GM12878 (cell line): ENCODE data around the gene HHAT. TPM values are rescaled to one million over a fixed set of nuclear protein-coding genes. Genes with fewer than 3 reads are reported as not detected.

Source experiments
- ATAC-seq: fragments of 200-7000 bp; cut with Tn5 transposase; 3 replicates; pipeline ENCODE4 v1.9.1; 2020; ENCODE audit warnings: mild to moderate bottlenecking, moderate library complexity
- BruUV-seq: library from RNA; stranded (reverse); fragments of 400-500 nt; replicated peaks from 2 replicates; lab custom pipeline; 2021; lab: Mats Ljungman, UMichigan
- CTCF ChIA-PET: fragments of 300-600 bp; sonication (Branson Sonifier 250); formaldehyde crosslinking; extraction: SDS; loops from one replicate; lab custom pipeline; 2021; ENCODE audit warnings: inconsistent platforms; lab: Yijun Ruan, JAX
- POLR2A ChIA-PET: fragments of 350-600 bp; formaldehyde crosslinking; extraction: SDS; loops from one replicate; lab custom pipeline; 2021; ENCODE audit warnings: inconsistent platforms; lab: Charles Lee
- RAD21 ChIA-PET: fragments of 300-600 bp; sonication (Branson Sonifier 250); formaldehyde crosslinking; loops from one replicate; lab custom pipeline; 2023; ENCODE audit warnings: antibody characterized with exemption; ENCODE audit not compliant: unreplicated experiment; lab: Charles Lee
- SMC1A ChIA-PET: fragments of 300-600 bp; sonication (Branson Sonifier 250); formaldehyde crosslinking; loops from one replicate; lab custom pipeline; 2023; ENCODE audit not compliant: unreplicated experiment, uncharacterized antibody; lab: Charles Lee
- DNase-seq: peaks from one replicate; pipeline ENCODE4 v3.0.0-alpha.2; 2011; ENCODE audit warnings: low read depth, low spot score
- FAIRE-seq: peaks from 3 replicates; lab custom pipeline; 2011; peaks lifted over from hg19 to GRCh38; lab: Jason Lieb, UNC
- H2AFZ ChIP-seq: 2 replicates; pipeline ENCODE4 v1.6.0; 2011; ENCODE audit warnings: low read depth, low read length, control low read depth; ENCODE audit not compliant: control insufficient read depth
- H3K27ac ChIP-seq: 2 replicates; pipeline ENCODE4 v1.5.1; 2011; ENCODE audit warnings: control low read depth; ENCODE audit not compliant: control insufficient read depth, insufficient read depth
- H3K27me3 ChIP-seq, 2 experiments: replicated peaks in 1 of 2; 2 replicates each; pipeline versions ENCODE4 v1.6.0 to v1.6.1; 2011; ENCODE audit warnings: low read length in 1 of 2; ENCODE audit not compliant: control insufficient read depth in 2 of 2, insufficient read depth in 2 of 2
- H3K36me3 ChIP-seq, 2 experiments: 2 replicates each; pipeline ENCODE4 v1.5.1; 2011; ENCODE audit warnings: low read length in 1 of 2; ENCODE audit not compliant: control insufficient read depth in 2 of 2, insufficient read depth in 2 of 2
- H3K4me1 ChIP-seq: 2 replicates; pipeline ENCODE4 v1.6.1; 2011; ENCODE audit warnings: mild to moderate bottlenecking, low read length, moderate library complexity, mixed read lengths; ENCODE audit not compliant: control insufficient read depth, insufficient read depth
- H3K4me2 ChIP-seq: 2 replicates; pipeline ENCODE4 v1.6.0; 2011; ENCODE audit warnings: control low read depth; ENCODE audit not compliant: control insufficient read depth, insufficient read depth
- H3K4me3 ChIP-seq: fragments of 200-600 bp; sonication (generic); 2 replicates; pipeline ENCODE4 v1.5.1; 2016
- H3K79me2 ChIP-seq: 2 replicates; pipeline ENCODE4 v1.6.0; 2011; ENCODE audit warnings: low read length; ENCODE audit not compliant: control insufficient read depth, insufficient read depth
- H3K9ac ChIP-seq: 2 replicates; pipeline ENCODE4 v1.8.0; 2011; ENCODE audit warnings: low read length, control low read depth, mixed read lengths; ENCODE audit not compliant: control insufficient read depth, insufficient read depth
- H3K9me3 ChIP-seq: replicated peaks from 3 replicates; pipeline ENCODE4 v1.5.1; 2011; ENCODE audit warnings: mild to moderate bottlenecking, low read length; ENCODE audit not compliant: control insufficient read depth, insufficient read depth
- H4K20me1 ChIP-seq: 2 replicates; pipeline ENCODE4 v1.6.0; 2011; ENCODE audit not compliant: control insufficient read depth, insufficient read depth
- ASH2L ChIP-seq: fragments of 300-600, 200-600 bp; sonication (generic); IDR thresholded peaks from 2 replicates; pipeline ENCODE4 v1.6.1; 2017; ENCODE audit warnings: low read depth, mild to moderate bottlenecking, borderline replicate concordance
- BACH1 ChIP-seq: fragments of 450-650 bp; IDR thresholded peaks from 2 replicates; pipeline ENCODE4 v1.6.1; 2017; ENCODE audit warnings: mild to moderate bottlenecking, borderline replicate concordance
- CHD1 ChIP-seq: IDR thresholded peaks from 2 replicates; pipeline ENCODE4 v1.6.1; 2012; ENCODE audit warnings: low read depth, low read length, improper control_type of control experiment
- EED ChIP-seq: sonication (generic); IDR thresholded peaks from 2 replicates; pipeline ENCODE4 v1.6.1; 2016; ENCODE audit warnings: antibody characterized with exemption, low read depth
- FOS ChIP-seq: IDR thresholded peaks from 3 replicates; pipeline ENCODE4 v1.6.1; 2011; ENCODE audit warnings: borderline replicate concordance; ENCODE audit not compliant: insufficient read length; ENCODE audit errors: extremely low read depth
- FOXM1 ChIP-seq: IDR thresholded peaks from 2 replicates; pipeline ENCODE4 v1.6.1; 2012; ENCODE audit warnings: low read depth, mild to moderate bottlenecking, inconsistent platforms, low read length, moderate library complexity
- HCFC1 ChIP-seq: fragments of 150-350 bp; IDR thresholded peaks from 2 replicates; pipeline ENCODE4 v1.6.1; 2014; ENCODE audit warnings: low read length
- MXI1 ChIP-seq: fragments of 150-350 bp; IDR thresholded peaks from 2 replicates; pipeline ENCODE4 v1.6.1; 2011; ENCODE audit warnings: low read depth, mild to moderate bottlenecking, inconsistent platforms, low read length, improper control_type of control experiment
- NR2C1 ChIP-seq: fragments of 450-650 bp; IDR thresholded peaks from 2 replicates; pipeline ENCODE4 v1.6.1; 2017; ENCODE audit warnings: antibody characterized with exemption, mild to moderate bottlenecking, moderate library complexity
- POLR2AphosphoS5 ChIP-seq: IDR thresholded peaks from 2 replicates; pipeline ENCODE4 v1.6.1; 2011; ENCODE audit warnings: mild to moderate bottlenecking, low read length, inconsistent platforms
- POU2F2 ChIP-seq: IDR thresholded peaks from 3 replicates; pipeline ENCODE4 v1.6.1; 2011; ENCODE audit warnings: low read depth, mild to moderate bottlenecking, low read length, borderline replicate concordance
- RAD51 ChIP-seq: fragments of 450-650 bp; IDR thresholded peaks from 2 replicates; pipeline ENCODE4 v1.6.1; 2016; ENCODE audit warnings: moderate library complexity, mild to moderate bottlenecking, inconsistent platforms
- TCF7 ChIP-seq: IDR thresholded peaks from 2 replicates; pipeline ENCODE4 v1.6.1; 2014; ENCODE audit warnings: antibody characterized with exemption, borderline replicate concordance
- ZNF274 ChIP-seq: IDR thresholded peaks from one replicate; pipeline ENCODE4 v1.8.0; 2011; ENCODE audit not compliant: insufficient read length, insufficient read depth
- WGBS: methylation state at CpG from one replicate; pipeline ENCODE4 v1.1.6; 2016; ENCODE audit warnings: low lambda C conversion rate; ENCODE audit not compliant: insufficient replicate concordance, insufficient coverage; ENCODE audit errors: missing lambda C conversion rate; 5-methylcytosine and 5-hydroxymethylcytosine counted together
- in situ Hi-C: fragments of 300-500 bp; cut with MboI; formaldehyde crosslinking; loops from 9 replicates; pipeline ENCODE4 v1.14.3; 2018; ENCODE audit warnings: mixed read lengths
- intact Hi-C: fragments of 100-400 bp; cut with micrococcal nuclease; formaldehyde crosslinking; loops from one replicate; pipeline ENCODE4 v1.14.2; 2022; ENCODE audit not compliant: unreplicated experiment
- polyA plus RNA-seq, 11 experiments: library from polyadenylated mRNA; depleted of rRNA in 4 of 11; unstranded in 6 of 11; stranded (reverse) in 5 of 11; fragments of >200 nt; fragmentation: Nextera tagmentation in 4 of 11; fragmentation: Illumina TruSeq in 1 of 11; extraction: Ambion mirVana in 4 of 11; extraction: Trizol in 1 of 11; gene quantifications; 1 replicate in 1 of 11; 2 replicates in 10 of 11; pipeline versions ENCODE4 v1.2.1 to v1.2.3, GENCODE V29; 2011 to 2016; ENCODE audit warnings: inconsistent platforms in 2 of 11, missing spikeins in 2 of 11, low read depth in 1 of 11
- total RNA-seq, 4 experiments: library from RNA; depleted of rRNA in 3 of 4; stranded (reverse); fragments of >200 nt in 3 of 4; fragmentation: Illumina TruSeq in 1 of 4; extraction: Trizol in 1 of 4; gene quantifications; 2 replicates each; pipeline versions ENCODE4 v1.2.1 to v1.2.3, GENCODE V29; 2013 to 2021
- TF ChIP-seq, protein P1 (sequence below): IDR thresholded peaks from 2 replicates; pipeline ENCODE4 v1.6.1; 2011; ENCODE audit warnings: borderline replicate concordance, low read depth, mild to moderate bottlenecking, moderate library complexity, mixed read lengths, low read length; ENCODE audit not compliant: insufficient read depth; ENCODE audit errors: extremely low read length
- TF ChIP-seq, protein P2 (sequence below): fragments of 450-650 bp; IDR thresholded peaks from 2 replicates; pipeline ENCODE4 v1.6.1; 2014; ENCODE audit warnings: mild to moderate bottlenecking

The HHAT gene
- total and polyA plus RNA-seq, 10 of the 15 experiments (the other 5 are each of a cell fraction or from before 2014, with no cell fraction given): 1.2 to 37.6 (median 2.6) TPM

DNA sequence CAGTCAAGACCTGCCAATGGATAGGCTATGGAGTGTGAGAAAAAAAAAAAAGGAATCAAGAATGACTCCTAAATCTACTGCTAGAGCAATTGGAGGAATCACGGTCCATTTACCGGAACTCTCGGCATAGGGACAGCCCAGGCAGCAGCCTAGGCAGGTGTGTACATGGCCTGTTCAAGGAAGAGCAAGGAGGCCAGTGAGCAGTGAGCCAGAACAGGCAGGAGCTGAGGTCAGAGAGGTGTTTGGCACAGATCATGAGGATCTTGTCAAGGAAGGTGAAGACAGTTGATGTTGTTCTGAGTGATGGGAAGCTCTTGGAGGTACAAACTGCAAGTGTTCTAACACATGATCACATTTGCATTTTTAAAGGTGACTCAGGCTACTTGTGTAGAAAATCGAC lies 40.6 kb upstream of the HHAT start:
- H3K4me2 ChIP-seq: no peak overlapping the region
- RAD21 ChIA-PET: no interaction called here
- H3K9me3 ChIP-seq: no peaks in the 10 kb centered on the region
- TF ChIP-seq ZNF274 (no peak), TCF7 (no peak), POU2F2 (no peak), MXI1 (no peak), POLR2AphosphoS5 (no peak), NR2C1 (no peak), EED (no peak), BACH1 (no peak), FOXM1 (no peak), RAD51 (no peak), HCFC1 (no peak), ASH2L (no peak), CHD1 (no peak), FOS (no peak)
- TF ChIP-seq, protein P1, sequence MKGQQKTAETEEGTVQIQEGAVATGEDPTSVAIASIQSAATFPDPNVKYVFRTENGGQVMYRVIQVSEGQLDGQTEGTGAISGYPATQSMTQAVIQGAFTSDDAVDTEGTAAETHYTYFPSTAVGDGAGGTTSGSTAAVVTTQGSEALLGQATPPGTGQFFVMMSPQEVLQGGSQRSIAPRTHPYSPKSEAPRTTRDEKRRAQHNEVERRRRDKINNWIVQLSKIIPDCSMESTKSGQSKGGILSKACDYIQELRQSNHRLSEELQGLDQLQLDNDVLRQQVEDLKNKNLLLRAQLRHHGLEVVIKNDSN: no peak
- TF ChIP-seq, protein P2, sequence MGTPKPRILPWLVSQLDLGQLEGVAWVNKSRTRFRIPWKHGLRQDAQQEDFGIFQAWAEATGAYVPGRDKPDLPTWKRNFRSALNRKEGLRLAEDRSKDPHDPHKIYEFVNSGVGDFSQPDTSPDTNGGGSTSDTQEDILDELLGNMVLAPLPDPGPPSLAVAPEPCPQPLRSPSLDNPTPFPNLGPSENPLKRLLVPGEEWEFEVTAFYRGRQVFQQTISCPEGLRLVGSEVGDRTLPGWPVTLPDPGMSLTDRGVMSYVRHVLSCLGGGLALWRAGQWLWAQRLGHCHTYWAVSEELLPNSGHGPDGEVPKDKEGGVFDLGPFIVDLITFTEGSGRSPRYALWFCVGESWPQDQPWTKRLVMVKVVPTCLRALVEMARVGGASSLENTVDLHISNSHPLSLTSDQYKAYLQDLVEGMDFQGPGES: no peak
- no peak overlapping the region for H3K9ac ChIP-seq
- no peak for DNase-seq
- H3K27ac ChIP-seq: no peak overlapping the region
- no peak for ATAC-seq
- WGBS: 69% methylated on average over 4 of the region's 4 CpGs
- intact Hi-C loops: no loop called here
- POLR2A ChIA-PET: interaction anchor here (0.6 kb wide), 1 partner anchor 63 kb away, joined by 3 read pairs; no protein-coding TSS in a partner anchor
- H3K27me3 ChIP-seq: peaks cover 3 to 4% of the 10 kb centered on the region in 2 experiments; a peak in 3 of 4 replicates
- no peak overlapping the region for H2AFZ ChIP-seq
- SMC1A ChIA-PET: no interaction called here
- H3K4me3 ChIP-seq: no peak overlapping the region
- CTCF ChIA-PET: no interaction called here
- in situ Hi-C loops: no loop called here
- H3K79me2 ChIP-seq: no peaks in the 10 kb centered on the region
- no peaks in the 10 kb centered on the region for H3K36me3 ChIP-seq
- no TSS peak for BruUV-seq
- H4K20me1 ChIP-seq: no peaks in the 10 kb centered on the region
- H3K4me1 ChIP-seq: no peaks in the 10 kb centered on the region
- no peak for FAIRE-seq
